GF-D8 (cell line): ENCODE measurements around the gene TBC1D3C.
"Not testable (repeated sequence)": the region's sequence is repeated elsewhere in the genome, so short reads cannot be mapped to it uniquely, and the experiment has no call there.

Experiments
- DNase-seq: peaks from one replicate; lab custom pipeline; 2025; lab: John Stamatoyannopoulos, UW

The TBC1D3C gene

GRCh38 chr17:38068534-38068933 lies at the start of gene TBC1D3C:
Gene TBC1D3C, minus strand, starts transcription at chr17:38068634. Its CDS starts 1,568 bp downstream, at chr17:38067066.
- DNase-seq: not testable (repeated sequence)

- DNase-seq: not testable (repeated sequence)
These were observed 30.8 kb upstream of the TBC1D3C start for GRCh38 chr17:38099262-38099661.

- not testable (repeated sequence) for DNase-seq
These were observed 25.7 kb upstream of the TBC1D3C start for GRCh38 chr17:38094059-38094694.

- not testable (repeated sequence) for DNase-seq
These were observed 19.7 kb upstream of the TBC1D3C start for GRCh38 chr17:38088120-38088519.

GRCh38 chr17:38087344-38087743 lies 18.9 kb upstream of the TBC1D3C start:
- DNase-seq: not testable (repeated sequence)
